Stimulated activated CD4-positive, alpha-beta T cell treated with anti-CD3 and anti-CD28 coated beads, TNF-alpha, amount 100 ng/mL, for 48 hours (primary cell): ENCODE measurements around the gene MED15.
A peak's percentile ranks its signal among the peaks of the same experiment; 100 is the strongest.

ENCODE experiments used
- DNase-seq, 3 donors: peaks; one replicate each; pipeline ENCODE4 v3.0.0-alpha.2; 2020; ENCODE audit warnings: low read depth in 3 of 3

Gene MED15

DNA sequence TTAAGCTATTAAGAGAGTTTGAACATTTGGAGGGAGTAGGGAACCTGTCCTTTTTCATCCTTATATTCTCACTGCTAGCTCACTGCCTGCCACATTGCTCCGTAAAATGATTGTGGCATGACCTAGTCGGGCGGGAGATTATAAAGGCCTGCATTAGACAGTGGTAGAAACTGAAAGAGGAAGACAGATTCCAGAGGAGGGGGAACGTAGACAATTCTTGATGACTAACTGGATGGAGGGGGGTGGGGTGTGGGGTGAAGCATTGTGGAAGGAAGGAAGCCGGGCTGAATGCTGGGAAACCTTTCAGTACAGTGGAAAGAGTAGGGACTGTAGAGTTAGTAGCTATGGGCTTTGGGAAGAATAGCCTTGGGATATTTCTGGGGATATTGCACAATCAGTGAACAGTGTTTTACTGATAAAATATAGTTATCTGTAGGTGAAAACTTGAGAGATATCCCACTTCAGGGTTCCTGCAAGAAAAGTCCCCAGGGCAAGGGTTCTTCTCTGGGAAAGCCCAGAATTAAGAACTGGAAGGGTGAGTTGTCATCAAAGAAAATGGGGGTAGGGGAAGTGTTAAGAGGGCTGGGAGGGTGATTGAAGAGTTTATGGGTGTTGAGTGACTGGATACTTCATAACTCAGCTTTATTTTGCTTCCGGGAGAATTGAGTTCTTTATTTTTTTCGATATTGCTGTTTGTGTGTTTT lies 2.1 kb downstream of the MED15 start:
- DNase-seq, result peak in 1 of 3 donors; percentile 30

DNA sequence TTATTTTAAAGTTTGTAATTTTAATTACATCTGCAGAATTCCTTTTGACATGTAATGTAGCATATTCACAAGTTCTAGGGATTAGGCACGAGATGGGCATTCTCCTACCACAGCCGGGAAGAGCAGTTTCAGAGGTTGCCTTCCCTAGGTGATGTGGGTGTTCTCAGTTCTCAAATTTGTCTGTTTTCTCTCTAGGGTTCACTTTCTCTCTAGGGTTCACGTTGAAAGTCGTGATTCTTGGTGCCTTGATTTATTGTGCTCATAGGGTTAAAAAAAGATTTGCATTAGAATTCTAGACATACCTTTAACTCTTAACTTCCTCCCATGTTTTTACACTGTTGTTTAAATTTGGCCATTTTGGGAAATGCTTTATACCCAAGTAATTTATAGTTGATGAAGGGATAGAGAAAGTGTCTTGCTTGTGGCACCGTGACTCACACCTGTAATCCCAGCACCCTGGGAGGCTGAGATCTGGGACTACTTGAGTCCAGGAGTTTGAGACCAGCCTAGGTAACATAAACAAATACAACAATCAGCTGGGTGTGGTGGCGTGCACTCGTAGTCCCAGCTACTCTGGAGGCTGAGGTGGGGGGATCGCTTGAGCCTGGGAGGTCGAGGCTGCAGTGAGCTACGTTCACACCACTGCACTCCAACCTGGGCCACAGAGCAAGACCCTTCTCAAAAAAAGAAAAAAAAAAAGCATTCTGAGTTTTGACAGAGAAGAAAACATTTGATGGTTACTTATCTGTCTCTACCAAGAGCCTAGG lies 3.6 kb downstream of the MED15 start:
- DNase-seq, result no peak

DNA sequence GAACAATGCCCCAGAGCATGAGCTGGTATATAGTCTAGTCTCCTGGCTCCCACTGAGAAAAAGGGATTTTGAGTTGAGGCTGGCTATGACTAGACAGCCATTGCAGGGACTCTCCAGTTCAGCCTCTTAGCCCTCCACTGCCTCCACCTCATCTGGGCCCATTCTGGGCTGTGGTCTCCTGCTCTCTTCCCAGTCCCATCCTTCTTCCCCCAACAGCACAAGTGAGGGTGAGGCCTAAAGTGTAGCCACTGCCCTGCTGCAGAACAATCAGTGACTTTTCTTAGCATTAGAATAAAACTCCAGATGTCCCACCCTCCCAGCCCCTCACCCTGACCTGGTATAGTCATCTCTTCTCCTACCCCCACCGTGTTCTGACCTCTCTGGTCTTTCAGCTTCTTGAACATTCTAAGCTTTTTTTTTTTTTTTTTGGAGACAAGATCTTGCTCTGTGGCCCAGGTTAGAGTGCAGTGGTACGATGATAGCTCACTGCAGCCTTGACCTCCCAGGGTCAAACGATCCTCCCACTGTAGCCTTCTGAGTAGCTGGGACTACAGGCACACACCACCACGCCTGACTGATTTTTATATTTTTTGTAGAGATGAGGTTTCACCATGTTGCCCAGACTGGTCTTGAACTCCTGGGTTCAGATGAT lies 4.3 kb downstream of the MED15 start:
- DNase-seq, result no peak

DNA sequence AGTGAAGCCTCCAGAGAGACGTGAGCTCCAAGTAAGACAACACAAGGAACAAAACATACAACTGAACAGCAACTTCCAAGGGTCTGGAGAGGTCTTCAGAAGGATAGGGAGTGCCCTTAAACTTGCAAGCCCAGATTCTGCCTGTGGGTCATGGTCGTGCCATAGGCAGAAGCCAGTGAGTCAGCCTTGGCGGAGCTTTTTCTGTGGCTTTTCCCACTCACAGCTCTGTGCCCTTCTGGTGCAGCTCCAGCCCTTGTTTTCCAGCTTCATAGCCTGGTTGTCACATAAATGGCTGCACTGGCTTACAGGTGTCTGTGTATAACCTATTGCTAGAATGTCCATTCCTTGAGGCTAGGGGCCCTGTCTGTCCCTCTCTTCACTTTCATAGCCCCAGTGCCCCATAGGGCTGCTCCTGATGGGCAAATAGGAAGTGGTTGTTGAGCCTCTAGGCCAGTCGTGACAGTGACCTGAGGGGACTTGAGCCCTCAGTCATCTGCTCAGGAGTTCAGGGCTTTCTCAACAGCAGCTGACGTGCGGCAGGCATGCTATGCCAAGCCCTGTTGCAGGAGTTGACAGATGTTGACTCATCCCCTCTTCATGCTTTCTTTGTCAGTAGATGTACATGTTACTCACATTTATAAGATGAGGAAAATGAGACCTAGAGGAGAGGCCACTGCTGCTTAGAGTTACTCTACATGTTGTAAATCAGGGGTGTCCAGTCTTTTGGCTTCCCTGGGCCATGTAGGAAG lies 7.4 kb downstream of the MED15 start:
- DNase-seq, result no peak

DNA sequence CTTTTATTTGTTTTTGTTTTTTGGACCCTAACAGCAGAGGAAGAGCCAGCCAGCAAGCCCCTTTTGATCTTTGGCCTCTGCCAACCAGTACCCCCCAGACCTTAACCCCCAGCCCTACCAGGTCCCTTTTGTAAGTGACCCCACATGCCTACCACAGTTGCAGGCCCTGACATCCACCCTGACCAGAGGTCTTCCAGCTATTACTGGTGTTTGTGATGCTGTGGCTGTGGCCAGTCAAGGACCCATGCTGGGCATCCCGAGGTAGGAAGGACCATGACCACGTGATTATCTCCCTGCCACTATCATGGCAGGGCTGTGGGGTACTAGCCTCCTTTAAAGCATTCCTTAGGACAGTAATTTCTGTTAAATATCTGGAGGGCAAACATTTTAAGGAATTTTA lies 9.0 kb downstream of the MED15 start:
- no peak for DNase-seq

DNA sequence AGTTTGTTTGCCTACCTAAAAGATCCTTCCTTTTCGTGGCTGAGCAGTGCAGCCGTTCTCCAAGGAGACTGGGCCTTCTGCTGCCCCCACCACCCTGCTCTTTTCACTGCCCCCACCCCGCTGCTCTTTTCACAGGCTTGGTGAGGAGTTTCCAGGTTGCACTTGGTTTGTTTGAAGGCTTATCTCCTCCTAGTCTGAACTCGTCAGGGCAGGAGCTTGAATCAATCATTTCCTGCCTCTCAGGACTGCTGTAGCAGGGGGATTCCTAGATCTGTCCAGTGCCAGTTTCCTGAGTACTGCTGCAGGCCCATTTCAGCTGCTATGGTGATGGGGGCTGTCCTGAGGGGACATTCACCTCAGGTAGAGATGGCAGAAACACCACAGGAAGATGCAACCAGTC lies 10.0 kb downstream of the MED15 start:
- DNase-seq, result no peak

DNA sequence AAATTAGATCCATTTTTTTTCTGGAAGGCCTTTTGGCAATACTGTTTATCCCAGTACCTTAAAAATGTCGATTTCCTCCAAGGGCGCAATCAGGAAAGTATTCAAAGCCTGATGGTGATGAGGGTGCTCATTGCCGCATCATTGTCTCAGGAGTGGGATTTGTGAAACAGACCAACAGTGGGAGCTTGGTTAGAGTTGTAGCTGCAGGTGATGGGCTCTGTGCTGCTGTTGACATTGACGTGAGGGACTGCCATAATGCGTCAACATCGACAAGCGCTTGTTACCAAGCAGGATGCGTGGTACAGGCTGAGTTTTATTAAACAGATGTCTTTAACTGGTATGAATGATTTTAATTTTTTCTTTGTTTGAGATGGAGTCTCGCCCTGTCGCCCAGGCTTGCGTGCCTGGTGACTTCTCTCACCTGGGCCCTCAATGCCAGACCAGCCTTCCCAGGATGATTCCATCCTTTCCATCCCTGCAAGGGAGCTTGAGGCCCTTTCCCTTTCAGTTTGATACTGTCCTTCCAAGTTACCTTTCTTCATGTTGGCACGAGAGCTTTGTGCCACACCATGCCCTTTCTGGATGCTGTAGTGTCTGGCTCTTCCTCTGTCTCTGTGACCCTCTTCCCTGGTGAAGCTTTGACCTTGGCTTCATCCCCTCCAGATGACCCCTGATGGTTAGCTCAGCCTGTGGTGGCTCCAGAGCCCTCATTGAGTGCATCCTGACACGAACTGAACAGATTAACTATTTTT lies 10.6 kb downstream of the MED15 start:
- DNase-seq, result no peak

DNA sequence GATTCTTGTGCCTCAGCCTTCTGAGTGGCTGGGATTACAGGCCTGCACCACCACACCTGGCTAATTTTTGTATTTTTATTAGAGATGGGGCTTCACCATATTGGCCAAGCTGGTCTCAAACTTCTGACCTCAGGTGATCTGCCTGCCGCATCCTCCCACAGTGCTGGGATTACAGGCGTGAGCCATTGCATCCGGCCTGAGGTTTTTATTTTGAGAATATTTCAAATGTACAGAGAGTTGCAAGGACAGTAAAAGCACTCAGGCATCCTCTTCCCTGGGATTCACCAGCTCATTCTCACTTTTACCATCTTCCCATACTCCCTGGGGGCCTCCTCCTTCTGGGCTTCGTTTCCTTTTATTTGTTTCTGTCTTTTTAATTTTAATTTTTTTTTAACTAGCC lies 12.1 kb downstream of the MED15 start:
- DNase-seq, result no peak

DNA sequence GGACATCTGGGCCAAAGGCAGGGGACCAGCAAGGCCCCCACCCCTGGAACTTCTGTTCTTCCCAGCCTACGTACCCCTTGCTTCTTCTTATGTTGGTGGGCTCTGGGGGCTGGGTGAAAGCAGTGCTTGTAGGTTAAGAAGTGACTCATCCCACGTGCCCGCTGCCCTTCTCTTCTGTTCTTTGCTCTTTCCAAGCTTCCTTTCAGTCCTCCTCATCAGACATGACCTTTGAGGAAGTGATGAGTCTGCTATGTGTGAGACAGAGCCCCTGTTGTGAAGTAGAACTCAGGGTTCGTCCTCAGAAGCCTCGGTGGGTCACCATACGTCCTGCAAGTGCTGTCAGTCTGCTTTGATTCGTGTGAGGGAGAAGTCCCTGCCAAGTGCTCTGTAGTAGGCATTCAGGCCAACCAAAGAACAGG lies 12.7 kb downstream of the MED15 start:
- DNase-seq, result no peak

DNA sequence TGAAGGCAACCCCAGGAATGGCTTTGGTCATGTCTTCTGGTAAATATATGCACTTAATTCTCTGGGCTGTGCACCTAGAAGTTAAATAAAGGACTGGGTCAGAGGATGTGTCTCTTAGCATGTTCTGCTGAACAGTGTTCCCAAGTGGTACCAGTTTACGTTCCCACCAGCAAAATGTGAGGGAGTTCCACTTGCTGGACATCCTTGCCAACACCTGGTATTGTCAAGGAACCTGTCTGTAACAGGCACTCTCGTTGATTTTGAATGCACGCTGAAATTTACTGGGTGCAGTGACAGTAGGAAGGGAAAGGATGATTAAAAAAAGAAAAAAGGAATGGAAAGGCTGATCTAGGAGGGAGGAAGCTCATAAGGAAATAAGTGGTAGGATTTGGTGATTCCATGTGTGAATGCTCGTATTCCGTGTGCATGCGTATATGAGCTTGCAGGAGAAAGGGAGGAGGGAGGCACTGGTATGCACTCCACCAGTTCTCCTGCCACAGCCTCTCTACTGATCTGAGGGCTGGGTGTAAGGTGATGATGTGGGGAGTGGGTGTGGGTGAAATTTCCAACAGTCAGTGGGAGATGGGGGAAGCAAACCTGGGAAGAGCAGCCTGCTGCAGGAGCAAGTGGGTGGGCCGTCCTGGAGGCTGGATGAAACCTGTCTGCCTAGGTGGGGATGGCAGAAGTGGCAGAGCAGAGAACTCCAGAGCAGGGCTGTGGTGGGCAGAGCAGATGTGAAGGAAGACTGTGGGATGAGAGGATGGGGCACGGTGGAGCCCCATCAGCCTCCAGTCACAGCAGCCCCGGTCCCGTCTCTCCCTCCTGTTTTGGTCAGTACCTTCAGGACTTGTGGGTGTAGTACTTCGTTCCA lies 15.0 kb downstream of the MED15 start:
- no peak for DNase-seq

DNA sequence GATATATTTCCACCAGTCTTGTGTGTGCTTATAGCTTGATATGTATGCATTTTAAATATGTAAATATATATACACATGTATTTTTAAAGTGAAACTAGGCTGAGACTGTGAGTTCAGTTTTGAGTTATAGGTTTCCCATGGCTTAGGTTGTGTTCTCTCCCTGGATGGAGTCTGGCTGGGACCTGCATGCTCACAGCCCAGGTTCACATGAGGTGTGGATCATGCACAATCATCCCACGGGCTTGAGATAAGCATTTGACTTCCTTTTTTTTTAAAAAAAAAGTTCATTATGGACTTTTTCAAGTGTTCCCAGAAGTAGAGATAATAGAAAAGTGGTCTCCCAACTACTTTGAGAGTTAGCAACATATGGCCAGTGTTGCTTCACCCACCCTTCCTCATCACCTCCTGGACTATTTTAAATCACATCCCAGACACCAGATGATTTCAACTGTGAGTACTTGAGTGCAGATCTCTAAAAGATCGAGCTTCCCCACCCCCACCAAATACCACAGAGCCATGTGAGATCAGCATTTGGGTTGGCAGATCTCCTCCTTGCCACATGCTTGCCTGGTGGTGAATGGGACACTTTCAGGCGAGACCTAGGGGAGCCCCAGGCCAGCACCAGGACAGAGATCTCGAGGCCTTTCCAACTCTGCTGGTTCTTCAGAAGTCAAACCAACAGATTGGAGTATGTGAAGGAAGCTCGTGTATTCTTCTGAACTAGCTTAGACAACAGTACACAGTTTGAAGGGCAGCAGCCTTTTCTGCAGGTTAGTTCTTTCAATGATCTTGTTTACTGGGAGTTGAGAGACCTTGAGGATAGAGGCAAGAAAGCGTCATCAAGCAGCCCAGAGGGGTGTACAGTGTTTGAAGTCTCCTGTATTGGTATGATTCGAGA lies 15.9 kb downstream of the MED15 start:
- no peak for DNase-seq

DNA sequence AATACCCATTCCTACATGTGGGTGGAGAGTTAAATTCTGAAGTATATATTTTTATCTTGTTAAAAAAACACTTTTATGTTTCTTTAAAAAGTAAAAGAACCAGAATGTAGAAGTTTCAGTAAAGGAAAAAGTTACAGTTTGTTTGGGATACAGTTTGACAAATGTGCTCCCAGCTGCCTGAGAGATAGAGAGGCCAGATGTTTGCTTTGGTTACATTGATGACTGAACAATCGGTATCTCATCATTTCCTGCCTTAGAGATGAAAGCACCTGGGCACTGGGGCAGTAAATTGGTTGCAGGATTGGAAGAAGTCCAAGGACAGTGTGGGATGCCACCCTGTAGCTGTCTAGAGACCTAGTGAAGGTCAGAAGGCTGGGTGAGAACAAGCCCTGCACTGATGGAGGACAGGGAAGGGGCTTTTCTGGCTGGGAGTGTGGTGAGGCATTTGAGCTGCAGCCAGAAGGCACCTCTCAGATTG lies 16.6 kb downstream of the MED15 start:
- DNase-seq, result no peak

DNA sequence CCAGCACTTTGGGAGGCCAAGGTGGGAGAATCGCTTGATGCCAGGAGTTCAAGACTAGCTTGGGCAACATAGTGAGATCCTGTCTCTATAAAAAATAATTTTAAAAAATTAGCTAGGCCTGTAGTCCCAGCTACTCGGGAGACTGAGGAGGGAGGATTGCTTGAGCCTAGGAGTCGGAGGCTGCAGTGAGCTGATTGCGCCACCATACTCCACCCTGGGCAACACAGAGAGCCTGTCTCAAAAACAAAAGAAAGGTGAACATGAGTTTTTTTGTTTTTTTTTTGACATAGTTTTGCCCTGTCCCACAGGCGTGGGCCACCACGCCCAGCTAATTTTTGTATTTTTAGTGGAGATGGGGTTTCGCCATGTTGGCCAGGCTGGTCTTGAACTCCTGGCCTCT lies 17.6 kb downstream of the MED15 start:
- DNase-seq, result no peak

DNA sequence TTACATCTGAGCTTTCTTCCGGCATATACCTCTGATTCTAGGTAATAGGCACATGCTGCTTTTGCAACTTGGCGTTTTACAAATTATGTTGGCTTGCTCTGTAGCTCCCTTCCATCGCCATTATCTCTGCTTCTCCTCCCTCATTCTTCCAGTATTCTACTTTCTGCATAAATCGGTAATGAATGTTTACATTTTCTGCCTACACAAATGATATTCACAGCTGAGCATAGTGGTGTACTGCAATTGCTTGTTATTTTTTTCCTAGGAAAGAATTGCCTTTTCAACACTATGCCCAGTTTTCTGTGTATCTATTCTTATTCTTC lies 18.9 kb downstream of the MED15 start:
- no peak for DNase-seq

DNA sequence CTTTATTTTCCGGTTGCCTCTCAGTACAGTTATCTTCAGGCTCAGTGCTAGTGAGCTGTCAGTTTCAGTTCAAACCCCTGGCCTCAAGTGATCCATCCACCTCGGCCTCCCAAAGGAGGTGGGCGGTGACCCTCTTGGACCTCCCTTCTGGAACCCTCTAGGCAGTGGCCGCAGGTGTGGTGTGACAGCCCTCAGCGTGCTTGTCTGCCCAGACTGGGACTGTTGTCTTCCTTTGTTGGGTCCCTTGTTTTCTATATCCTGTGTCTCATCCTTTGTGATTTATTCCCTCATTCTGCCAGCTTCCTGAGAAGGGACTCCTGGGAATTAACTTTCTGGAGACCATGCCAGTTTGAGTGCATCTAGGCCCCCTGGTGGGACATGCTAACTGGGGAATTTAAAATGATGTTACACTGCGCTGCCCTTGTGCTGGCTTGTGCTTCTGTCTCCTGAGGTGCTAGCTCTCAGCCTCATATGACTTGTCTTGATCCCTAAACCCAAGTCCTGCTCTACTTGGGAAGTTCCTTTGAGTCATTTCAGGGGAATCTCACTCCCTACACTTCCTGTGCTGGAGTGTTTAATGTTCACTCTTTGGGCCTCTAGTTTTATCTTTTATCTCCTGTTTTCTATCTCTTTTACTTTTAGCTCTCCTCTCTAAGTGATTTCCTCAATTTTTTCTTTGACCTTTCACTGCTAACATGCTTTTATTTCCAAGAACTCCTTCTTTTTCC lies 19.4 kb downstream of the MED15 start:
- DNase-seq, result no peak

DNA sequence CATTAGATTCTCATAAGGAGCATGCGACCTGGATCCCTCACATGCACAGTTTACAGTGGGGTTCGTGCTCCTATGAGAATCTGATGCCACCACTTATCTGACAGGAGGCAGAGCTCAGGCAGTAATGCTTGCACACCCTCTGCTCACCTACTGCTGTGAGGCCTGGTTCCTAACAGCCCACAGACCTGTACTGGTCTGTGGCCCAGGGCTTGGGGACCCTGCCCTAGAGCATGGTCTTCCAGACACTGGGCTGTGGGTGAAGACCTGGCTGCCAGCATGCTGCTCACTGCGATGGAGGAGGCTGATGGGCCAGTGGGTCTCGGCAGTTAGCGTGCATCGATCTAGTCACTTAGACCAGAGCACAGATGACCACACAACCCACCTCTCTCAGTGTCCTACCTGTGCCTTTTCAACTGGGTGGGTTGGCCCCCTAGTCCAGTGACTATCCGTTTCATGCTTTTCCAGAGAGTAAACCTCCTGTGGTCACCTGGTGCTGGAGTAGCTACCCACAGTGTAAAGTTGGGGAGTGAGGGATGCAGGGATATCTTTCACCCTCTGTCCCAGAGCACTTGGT lies 21.1 kb downstream of the MED15 start:
- no peak for DNase-seq

DNA sequence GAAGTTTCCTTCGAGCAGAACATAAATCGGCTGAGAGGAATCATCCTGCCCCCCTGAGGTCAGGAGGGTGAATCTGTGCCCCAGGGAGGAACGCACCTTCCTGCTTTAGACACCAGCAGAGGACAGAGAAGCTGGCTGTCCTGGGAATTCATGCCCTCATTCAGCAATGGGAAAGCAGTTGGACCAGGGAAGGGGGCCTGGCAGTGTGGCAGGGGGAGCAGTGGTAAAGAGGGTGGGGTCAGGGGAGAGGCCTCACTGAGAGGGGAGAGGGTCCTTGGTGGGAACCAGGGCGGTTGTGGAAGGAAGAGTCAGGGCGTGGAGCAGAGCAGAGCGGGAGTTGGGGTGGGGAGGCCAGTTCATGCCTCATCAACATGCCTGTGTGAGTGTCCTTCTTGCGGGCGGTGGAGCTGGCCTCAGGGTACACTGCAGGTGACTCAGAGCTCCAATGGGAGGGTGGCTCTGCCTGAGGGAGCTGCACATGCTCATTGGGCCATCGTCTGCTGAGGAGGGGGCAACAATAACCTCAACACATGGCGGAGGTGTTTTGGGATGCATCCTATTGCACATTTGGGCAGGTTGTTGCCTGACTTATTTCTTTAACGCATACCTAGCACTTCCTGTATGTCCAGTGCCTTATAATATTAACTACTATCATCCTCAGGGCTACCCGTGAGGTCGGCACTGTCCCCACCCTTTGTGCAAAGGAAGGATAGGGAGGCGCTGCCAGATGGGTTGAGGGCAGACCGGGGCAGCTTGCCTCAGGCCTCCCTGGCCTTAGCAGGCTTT lies 23.2 kb downstream of the MED15 start:
- DNase-seq, result no peak

DNA sequence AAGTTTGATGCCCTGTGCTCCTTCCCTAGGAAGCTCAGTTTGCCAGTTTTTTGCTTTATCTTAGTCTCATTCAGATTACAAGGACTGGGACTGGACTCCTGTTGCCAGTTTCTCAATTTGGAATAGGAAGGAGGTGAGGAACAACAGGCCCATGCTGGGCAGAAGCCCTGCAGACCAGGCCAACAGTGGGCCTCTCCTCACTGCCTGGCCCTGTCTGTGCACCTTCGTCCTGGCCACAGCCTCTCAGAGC lies 23.7 kb downstream of the MED15 start:
- DNase-seq, result no peak
